Stimulated activated naive B cell treated with anti-CD40 and anti-IgM and Interleukin-4, amounts not matched to agents 10 μg/mL and 1 μg/mL and 100 μg/mL, for 72 hours (primary cell): ENCODE measurements around the gene HACE1.
"Not testable (repeated sequence)": the region's sequence is repeated elsewhere in the genome, so short reads cannot be mapped to it uniquely, and the experiment has no call there.

Experiments used
- ATAC-seq, 2 donors: fragments of 150-1000 bp; cut with Tn5 transposase; replicated peaks; 2 replicates each; pipeline ENCODE4 v1.10.0; 2021; ENCODE audit warnings: moderate library complexity in 1 of 2
- DNase-seq: peaks from one replicate; pipeline ENCODE4 v3.0.0; 2021
- H3K27ac Mint-ChIP-seq: one replicate; pipeline ENCODE4 v1.8.0; 2022; ENCODE audit warnings: mild to moderate bottlenecking, mixed read lengths
- H3K27me3 Mint-ChIP-seq, 2 donors: one replicate each; pipeline ENCODE4 v1.8.0; 2022; ENCODE audit warnings: mixed read lengths in 2 of 2
- H3K36me3 Mint-ChIP-seq, 2 donors: one replicate each; pipeline ENCODE4 v1.8.0; 2022; ENCODE audit warnings: mixed read lengths in 2 of 2, mild to moderate bottlenecking in 1 of 2
- H3K4me1 Mint-ChIP-seq, 2 donors: one replicate each; pipeline ENCODE4 v1.8.0; 2022; ENCODE audit warnings: mixed read lengths in 2 of 2, mild to moderate bottlenecking in 1 of 2
- H3K4me3 Mint-ChIP-seq, 2 donors: one replicate each; pipeline ENCODE4 v1.8.0; 2022; ENCODE audit warnings: mild to moderate bottlenecking in 2 of 2, mixed read lengths in 2 of 2, moderate library complexity in 1 of 2
- H3K9me3 Mint-ChIP-seq, 2 donors: one replicate each; pipeline ENCODE4 v1.8.0; 2022; ENCODE audit warnings: mixed read lengths in 2 of 2, mild to moderate bottlenecking in 1 of 2

HACE1 gene

DNA sequence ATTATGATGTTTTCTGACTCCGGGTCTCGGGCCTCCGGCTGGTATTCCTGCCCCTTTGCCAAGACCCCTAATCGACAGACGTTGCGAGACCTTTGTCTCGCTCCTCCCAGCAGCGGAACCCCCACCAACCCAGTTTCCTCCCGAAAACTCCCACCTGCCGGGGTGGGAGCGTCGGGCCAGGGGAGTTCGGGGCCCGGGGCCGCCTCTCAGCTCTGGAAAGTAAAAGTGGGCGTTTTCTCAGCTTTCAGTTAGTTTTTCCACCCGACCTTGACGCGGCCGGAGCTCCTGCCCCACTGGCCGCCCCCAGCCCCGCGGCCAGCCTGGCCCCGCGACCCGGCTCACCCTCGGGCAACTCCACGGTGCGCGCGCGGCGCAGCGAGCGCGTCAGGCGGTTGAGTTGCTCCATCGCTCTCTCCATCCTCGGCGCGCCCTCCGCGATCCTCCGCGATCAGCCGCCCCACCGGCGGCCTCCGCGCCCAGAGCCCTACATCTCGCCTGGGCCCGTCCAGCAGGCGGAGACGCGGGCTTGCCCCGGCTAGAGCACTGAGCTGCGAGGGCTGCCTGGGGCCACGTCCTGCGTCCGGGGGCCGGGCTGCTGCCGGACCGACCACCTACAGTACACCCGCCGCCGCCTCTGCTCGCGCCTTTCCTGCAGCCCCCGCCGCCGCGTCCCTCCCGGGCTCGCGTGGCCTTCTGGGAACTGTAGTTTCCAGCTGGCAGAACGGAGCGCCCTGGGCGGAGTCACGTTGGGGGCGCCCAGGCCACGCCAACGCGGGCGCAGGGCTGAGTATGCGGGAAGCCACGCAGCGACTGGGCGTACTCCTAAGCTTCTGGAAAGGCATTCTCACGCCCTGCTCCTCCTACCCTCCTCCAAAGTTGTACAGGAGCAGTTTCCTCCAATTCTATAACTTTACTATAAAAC is at the start of gene HACE1:
HACE1 (minus strand) TSS at position 695 of the 922 bp plus-strand sequence; CDS start at position 418, 277 bp downstream.
- peak within 1 kb of the TSS; percentile 87 for H3K27ac Mint-ChIP-seq
- peaks cover 10 to 14% of the 10 kb centered on the region in 2 donors for H3K27me3 Mint-ChIP-seq
- peak within 1 kb of the TSS; percentile 91 to 98 for H3K4me3 Mint-ChIP-seq
- ATAC-seq (peak; percentile 98), DNase-seq (peak; percentile 85)
- H3K4me1 Mint-ChIP-seq = peaks cover 5 to 13% of the 10 kb centered on the region in 2 donors
- H3K36me3 Mint-ChIP-seq = no peaks in the 10 kb centered on the region
- no peaks in the 10 kb centered on the region for H3K9me3 Mint-ChIP-seq

GRCh38 chr6:104908888-104909525 is 49.3 kb upstream of the HACE1 start:
- DNase-seq (no peak), ATAC-seq (no peak)
- Mint-ChIP-seq H3K27me3 (peaks cover 23 to 25% of the 10 kb centered on the region in 2 donors), H3K4me3 (no peak overlapping the region), H3K9me3 (no peaks in the 10 kb centered on the region), H3K4me1 (no peaks in the 10 kb centered on the region), H3K27ac (no peak overlapping the region), H3K36me3 (no peaks in the 10 kb centered on the region)

- DNase-seq = no peak
- H3K4me1 Mint-ChIP-seq = no peaks in the 10 kb centered on the region
- H3K9me3 Mint-ChIP-seq = no peaks in the 10 kb centered on the region
- H3K4me3 Mint-ChIP-seq = no peak overlapping the region
- ATAC-seq = no peak
- no peak overlapping the region for H3K27ac Mint-ChIP-seq
- H3K36me3 Mint-ChIP-seq = no peaks in the 10 kb centered on the region
- peaks cover 23 to 25% of the 10 kb centered on the region in 2 donors for H3K27me3 Mint-ChIP-seq
Measured at GRCh38 chr6:104908031-104908887, 48.5 kb upstream of the HACE1 start.

DNA sequence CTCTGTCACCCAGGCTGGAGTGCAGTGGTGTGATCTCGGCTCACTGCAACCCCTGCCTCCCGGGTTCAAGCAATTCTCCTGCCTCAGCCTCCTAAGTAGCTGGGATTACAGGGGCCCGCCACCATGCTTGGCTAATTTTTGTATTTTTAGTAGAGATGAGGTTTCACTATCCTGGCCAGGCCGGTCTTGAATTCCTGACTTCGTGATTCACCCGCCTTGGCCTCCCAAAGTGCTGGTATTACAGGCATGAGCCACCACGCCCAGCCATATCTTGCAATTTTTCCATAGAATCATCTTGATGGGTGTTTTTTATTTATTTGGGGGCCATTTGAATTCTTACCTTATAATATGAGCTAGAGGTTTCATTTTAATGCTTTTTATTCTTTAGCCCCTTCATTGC is 39.2 kb upstream of the HACE1 start:
- H3K4me3 Mint-ChIP-seq, H3K27ac Mint-ChIP-seq, H3K36me3 Mint-ChIP-seq: not testable (repeated sequence)

GRCh38 chr6:104896914-104897313 is 37.2 kb upstream of the HACE1 start:
- Mint-ChIP-seq H3K4me3 (no peak overlapping the region), H3K36me3 (no peaks in the 10 kb centered on the region), H3K4me1 (no peaks in the 10 kb centered on the region), H3K27ac (no peak overlapping the region), H3K27me3 (peaks cover 5 to 14% of the 10 kb centered on the region in 2 donors), H3K9me3 (peaks cover 3 to 5% of the 10 kb centered on the region in 2 donors)
- no peak for DNase-seq
- ATAC-seq = no peak

More for the DNA sequence above, 39.2 kb upstream of the HACE1 start:
- not testable (repeated sequence) for ATAC-seq, DNase-seq, H3K9me3 Mint-ChIP-seq, H3K4me1 Mint-ChIP-seq, H3K27me3 Mint-ChIP-seq

GRCh38 chr6:104888066-104888465 is 28.3 kb upstream of the HACE1 start:
- DNase-seq = no peak
- Mint-ChIP-seq H3K4me3 (no peak overlapping the region), H3K27ac (no peak overlapping the region), H3K9me3 (peaks cover 4% of the 10 kb centered on the region in 2 donors), H3K4me1 (no peaks in the 10 kb centered on the region), H3K27me3 (peaks cover 4 to 17% of the 10 kb centered on the region in 2 donors), H3K36me3 (no peaks in the 10 kb centered on the region)
- peak in 1 of 2 donors; percentile 52 for ATAC-seq

DNA sequence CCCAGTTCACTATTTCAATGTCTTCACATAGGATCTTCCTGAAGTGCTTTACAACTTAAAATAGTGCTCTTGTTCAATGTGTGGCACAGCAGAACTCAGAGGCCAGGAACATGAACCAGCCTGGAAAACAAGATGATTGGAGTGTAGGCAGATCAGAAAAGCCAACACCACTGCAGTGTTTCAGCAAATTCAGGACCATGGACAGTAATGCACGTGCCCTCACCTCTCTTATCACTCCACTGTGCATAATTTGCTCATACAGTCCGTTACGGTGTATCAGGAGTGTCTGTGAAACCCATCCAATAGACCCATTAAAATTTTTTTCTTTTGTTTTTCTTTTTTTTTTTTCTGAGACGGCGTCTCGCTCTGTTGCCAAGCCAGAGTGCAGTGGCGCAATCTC is 27.6 kb upstream of the HACE1 start:
- ATAC-seq = peak in 1 of 2 donors; percentile 42
- no peak for DNase-seq
- H3K27ac Mint-ChIP-seq = no peak overlapping the region
- no peaks in the 10 kb centered on the region for H3K4me1 Mint-ChIP-seq
- H3K9me3 Mint-ChIP-seq = peaks cover 4% of the 10 kb centered on the region in 2 donors
- no peak overlapping the region for H3K4me3 Mint-ChIP-seq
- H3K27me3 Mint-ChIP-seq = peaks cover 4 to 12% of the 10 kb centered on the region in 2 donors
- H3K36me3 Mint-ChIP-seq = no peaks in the 10 kb centered on the region

- ATAC-seq (no peak), DNase-seq (no peak)
- H3K4me1 Mint-ChIP-seq = no peaks in the 10 kb centered on the region
- H3K4me3 Mint-ChIP-seq = no peak overlapping the region
- no peak overlapping the region for H3K27ac Mint-ChIP-seq
- peaks cover 4% of the 10 kb centered on the region in 2 donors for H3K9me3 Mint-ChIP-seq
- H3K36me3 Mint-ChIP-seq = no peaks in the 10 kb centered on the region
- H3K27me3 Mint-ChIP-seq = peaks cover 4 to 11% of the 10 kb centered on the region in 2 donors
Measured at GRCh38 chr6:104885518-104886043, 25.9 kb upstream of the HACE1 start.

- Mint-ChIP-seq H3K27ac (no peak overlapping the region), H3K4me3 (no peak overlapping the region), H3K27me3 (peaks cover 4 to 12% of the 10 kb centered on the region in 2 donors), H3K4me1 (no peaks in the 10 kb centered on the region), H3K36me3 (no peaks in the 10 kb centered on the region), H3K9me3 (peaks cover 4% of the 10 kb centered on the region in 2 donors)
- ATAC-seq (no peak), DNase-seq (no peak)
Measured at GRCh38 chr6:104884867-104885517, 25.3 kb upstream of the HACE1 start.

GRCh38 chr6:104881964-104882668 is 22.4 kb upstream of the HACE1 start:
- Mint-ChIP-seq H3K9me3 (no peaks in the 10 kb centered on the region), H3K4me1 (no peaks in the 10 kb centered on the region)
- DNase-seq = no peak

DNA sequence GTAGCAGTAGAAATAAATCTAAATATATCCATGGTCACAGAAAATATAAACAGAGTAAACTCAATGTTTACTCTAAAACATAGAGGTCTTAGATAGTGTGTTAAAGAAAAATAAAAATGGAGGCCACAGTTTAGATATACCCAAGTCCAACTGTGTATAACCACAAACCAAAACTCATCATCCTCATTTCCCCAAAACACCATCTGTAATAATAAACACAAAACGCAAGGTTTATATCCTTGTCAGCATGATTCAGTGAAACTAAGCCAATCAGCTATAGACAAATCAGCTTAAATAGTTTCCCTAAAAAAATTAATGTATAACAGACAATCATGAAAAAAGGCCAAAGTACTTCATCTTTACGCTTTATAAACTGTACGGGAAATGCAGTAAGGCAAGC is 2.7 kb upstream of the HACE1 start:
- Mint-ChIP-seq H3K4me1 (peaks cover 4 to 13% of the 10 kb centered on the region in 2 donors), H3K36me3 (no peaks in the 10 kb centered on the region), H3K27ac (no peak overlapping the region), H3K9me3 (no peaks in the 10 kb centered on the region), H3K27me3 (peaks cover 16 to 32% of the 10 kb centered on the region in 2 donors), H3K4me3 (no peak overlapping the region)
- ATAC-seq (no peak), DNase-seq (no peak)

More at GRCh38 chr6:104881964-104882668, 22.4 kb upstream of the HACE1 start:
- Mint-ChIP-seq H3K27me3 (peaks cover 4 to 12% of the 10 kb centered on the region in 2 donors), H3K27ac (no peak overlapping the region), H3K36me3 (no peaks in the 10 kb centered on the region), H3K4me3 (no peak overlapping the region)
- no peak for ATAC-seq

DNA sequence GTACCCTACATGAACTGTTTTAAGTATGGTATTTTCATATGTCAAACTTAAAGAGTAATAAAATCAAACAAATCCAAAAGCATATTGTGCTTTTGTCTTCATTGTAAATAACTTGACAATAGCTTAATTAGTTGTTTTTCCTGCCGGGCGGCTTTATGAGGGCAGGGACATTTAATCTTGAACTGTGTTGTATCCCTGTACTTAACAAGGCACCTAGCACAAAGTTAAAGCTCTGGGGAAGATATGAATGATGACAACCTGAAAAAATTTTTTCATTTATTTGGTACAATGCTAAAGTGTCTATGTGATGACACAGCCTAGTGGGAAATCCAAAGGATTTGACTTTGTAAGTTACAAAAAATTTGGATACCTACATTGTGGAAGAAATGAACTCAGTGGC is 502 bp upstream of the HACE1 start:
- DNase-seq (no peak), ATAC-seq (peak in 1 of 2 donors; percentile 6)
- peaks cover 5 to 13% of the 10 kb centered on the region in 2 donors for H3K4me1 Mint-ChIP-seq
- H3K36me3 Mint-ChIP-seq = no peaks in the 10 kb centered on the region
- peak overlapping the region; percentile 91 to 98 for H3K4me3 Mint-ChIP-seq
- peaks cover 10 to 18% of the 10 kb centered on the region in 2 donors for H3K27me3 Mint-ChIP-seq
- no peak overlapping the region for H3K27ac Mint-ChIP-seq
- H3K9me3 Mint-ChIP-seq = no peaks in the 10 kb centered on the region

DNA sequence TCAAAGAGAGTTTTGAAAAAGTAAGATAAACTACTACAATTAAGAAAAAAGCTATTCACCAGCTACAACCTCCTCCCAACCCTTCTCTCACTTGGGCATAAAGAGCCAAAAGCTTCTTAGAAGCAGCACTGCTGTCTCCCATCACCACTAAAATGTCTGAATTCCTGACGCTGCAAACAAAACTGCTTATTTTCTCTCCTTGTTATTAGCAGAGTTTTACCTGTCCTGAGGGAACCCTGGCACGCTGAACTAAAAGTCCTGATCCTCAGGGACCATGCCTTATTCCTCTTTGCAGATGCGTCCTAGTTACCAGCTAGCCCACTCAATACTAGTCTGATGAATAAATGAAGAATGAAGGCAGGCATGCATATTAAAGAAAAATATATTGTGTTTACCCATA is 1.1 kb downstream of the HACE1 start:
- H3K27me3 Mint-ChIP-seq = peaks cover 6% of the 10 kb centered on the region in 2 donors
- H3K9me3 Mint-ChIP-seq = no peaks in the 10 kb centered on the region
- no peaks in the 10 kb centered on the region for H3K36me3 Mint-ChIP-seq
- ATAC-seq = no peak
- no peak overlapping the region for H3K27ac Mint-ChIP-seq
- DNase-seq = no peak
- H3K4me1 Mint-ChIP-seq = peaks cover 5 to 13% of the 10 kb centered on the region in 2 donors
- peak overlapping the region; percentile 91 to 98 for H3K4me3 Mint-ChIP-seq
